NCI-H446 (cell line): Measurements from ENCODE around the gene PSMB11.
"Not testable (repeated sequence)": the region's sequence is repeated elsewhere in the genome, so short reads cannot be mapped to it uniquely, and the experiment has no call there.

ENCODE experiments used
- DNase-seq, 2 experiments: peaks; one replicate each; lab custom pipeline; 2025; lab: John Stamatoyannopoulos, UW

PSMB11 gene, protein sequence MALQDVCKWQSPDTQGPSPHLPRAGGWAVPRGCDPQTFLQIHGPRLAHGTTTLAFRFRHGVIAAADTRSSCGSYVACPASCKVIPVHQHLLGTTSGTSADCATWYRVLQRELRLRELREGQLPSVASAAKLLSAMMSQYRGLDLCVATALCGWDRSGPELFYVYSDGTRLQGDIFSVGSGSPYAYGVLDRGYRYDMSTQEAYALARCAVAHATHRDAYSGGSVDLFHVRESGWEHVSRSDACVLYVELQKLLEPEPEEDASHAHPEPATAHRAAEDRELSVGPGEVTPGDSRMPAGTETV

DNA sequence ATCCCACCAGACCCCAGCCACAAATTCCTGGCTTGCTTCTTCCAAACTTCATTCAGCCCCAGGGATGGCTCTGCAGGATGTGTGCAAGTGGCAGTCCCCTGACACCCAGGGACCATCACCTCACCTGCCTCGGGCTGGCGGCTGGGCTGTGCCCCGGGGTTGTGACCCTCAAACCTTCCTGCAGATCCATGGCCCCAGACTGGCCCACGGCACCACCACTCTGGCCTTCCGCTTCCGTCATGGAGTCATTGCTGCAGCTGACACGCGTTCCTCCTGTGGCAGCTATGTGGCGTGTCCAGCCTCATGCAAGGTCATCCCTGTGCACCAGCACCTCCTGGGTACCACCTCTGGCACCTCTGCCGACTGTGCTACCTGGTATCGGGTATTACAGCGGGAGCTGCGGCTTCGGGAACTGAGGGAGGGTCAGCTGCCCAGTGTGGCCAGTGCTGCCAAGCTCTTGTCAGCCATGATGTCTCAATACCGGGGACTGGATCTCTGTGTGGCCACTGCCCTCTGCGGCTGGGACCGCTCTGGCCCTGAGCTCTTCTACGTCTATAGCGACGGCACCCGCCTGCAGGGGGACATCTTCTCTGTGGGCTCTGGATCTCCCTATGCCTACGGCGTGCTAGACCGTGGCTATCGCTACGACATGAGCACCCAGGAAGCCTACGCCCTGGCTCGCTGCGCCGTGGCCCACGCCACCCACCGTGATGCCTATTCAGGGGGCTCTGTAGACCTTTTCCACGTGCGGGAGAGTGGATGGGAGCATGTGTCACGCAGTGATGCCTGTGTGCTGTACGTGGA is at the start of gene PSMB11:
Gene PSMB11 (plus strand): TSS at position 51 of the 804 bp plus-strand sequence. CDS start 14 bp downstream, at position 65.
- DNase-seq = no peak

DNA sequence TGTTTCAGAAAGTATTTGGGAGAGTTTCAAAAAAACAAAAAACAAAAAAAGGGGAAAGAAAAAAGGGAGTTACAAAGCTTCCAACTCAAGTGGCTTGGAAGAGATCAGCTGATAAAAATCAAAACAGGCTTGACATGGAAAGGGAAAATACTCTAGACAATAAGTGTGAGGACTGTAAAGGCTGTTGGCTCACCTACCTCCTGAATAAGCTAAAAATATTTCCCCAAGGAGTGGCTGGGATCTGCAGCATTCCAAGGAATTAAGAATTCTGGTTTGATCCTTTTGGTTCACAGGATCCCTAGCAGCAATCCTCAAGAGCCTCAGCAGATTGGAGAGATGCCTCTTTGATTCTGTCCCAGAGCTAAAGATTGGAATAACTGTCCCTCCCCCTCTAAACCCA is 48.5 kb upstream of the PSMB11 start:
- no peak for DNase-seq

DNA sequence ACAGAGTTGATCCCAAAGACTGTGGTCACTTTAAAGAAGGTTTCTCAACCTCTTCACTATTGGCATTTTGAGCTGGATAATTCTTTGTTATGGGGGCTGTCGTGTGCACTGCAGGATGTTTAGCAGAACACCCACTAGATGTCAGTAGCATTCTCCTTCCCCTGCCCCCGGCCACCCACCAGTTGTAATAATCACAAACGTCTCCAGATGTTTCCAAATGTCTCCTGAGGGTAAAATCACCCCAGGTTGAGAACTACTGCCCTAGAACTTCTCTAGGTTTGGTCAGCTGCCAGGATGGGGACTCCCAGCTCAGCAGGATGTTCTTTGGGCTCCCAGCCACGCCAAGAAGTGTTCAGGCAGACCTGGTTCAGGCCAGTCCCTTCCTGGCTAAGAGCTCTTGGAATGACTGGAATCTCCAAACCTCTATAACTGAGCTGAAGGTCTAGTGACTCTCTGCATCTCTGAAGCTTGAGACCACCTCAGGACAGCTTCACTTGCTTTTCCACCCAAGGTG is 47.2 kb upstream of the PSMB11 start:
- peak in 1 of 2 experiments; percentile 57 for DNase-seq

DNA sequence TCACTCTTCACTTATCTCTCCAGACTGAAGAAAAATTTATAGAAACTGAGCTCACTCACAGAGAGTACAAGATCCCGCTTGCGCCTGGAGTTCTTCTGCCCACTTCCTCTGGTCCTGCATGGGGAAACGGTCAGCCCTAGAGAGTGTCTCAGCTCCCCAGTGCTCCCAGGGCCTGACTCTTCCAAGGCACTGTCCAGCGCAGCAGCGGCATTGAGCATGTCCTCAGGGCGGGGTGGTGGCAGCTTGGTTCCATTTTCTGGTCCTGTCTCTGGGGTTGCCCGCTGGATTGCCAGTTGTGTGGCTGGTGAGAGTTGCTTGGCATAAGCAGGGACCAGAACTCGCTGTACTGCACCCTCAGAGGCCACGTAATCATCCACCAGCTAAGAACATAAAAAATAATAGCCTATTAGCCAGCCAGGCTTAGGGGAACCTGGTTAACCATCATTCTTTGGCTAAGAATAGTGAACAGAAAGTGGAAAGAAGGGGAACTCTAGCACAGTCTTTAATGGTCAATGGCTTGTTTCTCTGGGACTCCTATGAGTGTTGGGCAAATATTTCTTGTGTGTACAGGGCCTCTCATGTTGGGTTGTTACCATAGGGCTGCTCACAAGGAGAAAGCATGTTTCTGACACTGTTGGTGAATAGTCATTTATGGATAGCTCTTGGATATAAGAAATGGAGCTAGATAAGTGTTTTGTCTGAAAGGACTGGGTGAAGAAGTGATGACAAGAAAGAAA is 46.0 kb upstream of the PSMB11 start:
- no peak for DNase-seq

DNA sequence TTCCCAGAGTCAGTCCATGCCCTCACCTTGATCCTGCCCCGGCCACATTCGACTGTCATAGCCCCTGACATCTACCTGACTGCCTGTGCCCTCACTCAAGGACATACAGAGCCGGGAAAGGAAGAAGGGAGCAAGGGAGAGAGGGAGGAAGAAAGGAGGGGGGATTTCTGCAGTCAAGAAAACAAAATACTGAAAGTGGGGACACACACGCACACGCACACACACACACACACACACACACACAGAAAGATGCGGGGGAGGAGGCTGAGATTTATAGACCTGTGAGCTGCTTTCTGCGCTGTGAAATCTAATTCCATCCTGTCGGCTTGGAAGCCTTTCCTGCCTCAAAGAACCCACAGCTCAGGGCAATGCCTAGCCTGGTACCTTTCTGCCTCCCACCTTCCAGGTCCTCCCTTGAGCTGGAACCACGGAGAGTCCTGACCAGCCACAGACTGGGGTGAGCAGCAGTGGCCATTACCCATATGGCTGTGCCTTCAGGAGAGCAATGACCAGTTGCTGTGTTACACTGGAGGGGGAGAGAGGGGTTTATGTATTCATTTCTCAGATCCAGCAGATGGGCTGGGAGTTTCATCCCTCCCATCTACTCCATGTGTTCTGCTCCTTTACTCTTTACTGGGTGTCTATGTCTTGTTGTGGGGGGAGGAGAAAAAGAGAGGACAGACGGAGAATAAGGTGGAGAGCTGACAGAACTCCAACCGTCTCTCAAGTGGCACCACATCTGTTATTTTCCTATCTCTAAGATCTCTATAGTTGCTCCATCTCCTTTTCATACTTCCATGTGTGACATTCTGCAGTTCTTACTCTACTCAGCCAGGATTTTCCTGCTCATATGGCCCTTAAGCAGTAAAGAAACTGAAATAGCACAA is 45.0 kb upstream of the PSMB11 start:
- DNase-seq = peak in 1 of 2 experiments; percentile 42

DNA sequence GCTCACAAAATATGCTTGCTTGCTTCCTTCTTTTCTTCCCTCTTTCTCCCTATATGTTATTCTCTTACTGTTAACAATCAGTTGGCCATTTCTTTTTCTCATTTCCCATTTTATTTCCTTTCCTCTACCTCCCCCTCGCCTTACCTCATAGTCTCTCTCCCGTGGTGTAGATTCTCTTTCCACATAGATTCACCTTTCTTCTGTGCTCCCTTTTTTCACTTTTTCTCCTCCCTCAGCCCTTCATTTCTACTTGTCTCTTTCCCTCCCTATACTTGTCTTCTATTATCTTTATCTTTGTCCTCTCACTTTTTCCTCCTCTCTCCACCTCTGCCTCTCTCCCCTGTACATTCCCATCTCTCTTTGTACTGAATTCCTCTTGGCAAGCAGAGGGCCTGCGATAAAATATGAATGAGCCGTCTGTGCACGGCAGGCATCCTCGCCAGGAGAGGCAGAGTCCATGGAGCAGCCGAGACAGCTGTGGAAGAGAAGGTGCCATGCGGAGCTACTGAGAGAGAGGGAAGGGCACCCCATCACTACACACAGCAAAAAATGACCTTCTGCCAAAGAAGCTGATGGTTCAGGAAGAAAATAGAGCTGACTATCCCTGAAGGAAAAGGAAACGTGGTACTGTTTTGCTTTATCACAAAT is 44.2 kb upstream of the PSMB11 start:
- peak in 1 of 2 experiments; percentile 49 for DNase-seq

DNA sequence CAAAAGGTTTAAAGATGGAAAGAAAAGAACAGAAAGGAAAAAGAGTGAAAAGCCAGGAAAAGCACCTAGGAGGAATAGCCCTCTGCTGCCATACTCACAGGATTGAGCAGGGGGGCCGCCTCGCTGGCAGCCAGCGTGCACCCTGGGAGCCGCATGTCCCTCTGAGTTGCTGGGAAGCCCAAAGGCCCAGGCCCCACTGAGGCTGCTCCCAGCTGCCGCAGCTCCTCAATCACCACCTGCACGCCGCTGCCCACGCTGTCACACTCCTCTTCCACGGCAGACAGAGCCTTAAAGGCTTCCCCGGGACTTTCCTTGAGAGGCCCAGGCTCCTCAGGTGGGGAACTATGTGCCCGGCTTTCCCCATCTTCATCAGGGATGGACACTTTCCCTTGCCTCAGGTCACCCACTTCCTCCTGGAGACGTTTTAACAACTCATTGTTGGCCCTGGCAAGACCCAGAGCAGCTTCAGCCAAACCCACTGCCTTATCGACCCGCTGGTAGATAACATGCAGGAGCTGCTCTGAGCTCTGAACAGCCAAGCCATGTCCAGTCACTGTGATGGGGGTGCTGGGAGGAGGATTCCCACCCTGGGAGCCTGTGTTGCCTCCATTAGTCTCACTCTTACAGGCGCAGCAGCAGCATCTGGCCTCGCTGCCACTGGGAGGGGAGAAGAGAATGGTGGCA is 43.5 kb upstream of the PSMB11 start:
- DNase-seq = no peak

DNA sequence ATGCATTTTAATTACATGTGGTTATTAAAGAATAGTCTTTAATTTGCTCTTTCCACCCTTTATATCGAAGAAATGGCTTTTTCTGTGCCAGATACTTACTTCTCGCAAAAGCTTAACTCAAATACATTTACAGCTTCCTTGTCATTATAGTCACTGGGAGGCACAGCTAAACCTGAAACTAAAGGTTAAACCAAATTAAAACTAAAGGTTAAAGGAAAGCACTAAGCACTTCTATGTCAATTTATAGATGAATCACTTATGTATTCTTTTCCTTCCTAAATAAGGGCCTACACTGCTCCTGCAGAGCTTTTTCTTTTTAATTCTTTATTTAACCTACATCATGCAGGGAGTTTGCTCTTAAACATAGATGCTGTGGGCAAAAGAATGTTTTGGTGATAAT is 41.2 kb upstream of the PSMB11 start:
- DNase-seq = no peak

DNA sequence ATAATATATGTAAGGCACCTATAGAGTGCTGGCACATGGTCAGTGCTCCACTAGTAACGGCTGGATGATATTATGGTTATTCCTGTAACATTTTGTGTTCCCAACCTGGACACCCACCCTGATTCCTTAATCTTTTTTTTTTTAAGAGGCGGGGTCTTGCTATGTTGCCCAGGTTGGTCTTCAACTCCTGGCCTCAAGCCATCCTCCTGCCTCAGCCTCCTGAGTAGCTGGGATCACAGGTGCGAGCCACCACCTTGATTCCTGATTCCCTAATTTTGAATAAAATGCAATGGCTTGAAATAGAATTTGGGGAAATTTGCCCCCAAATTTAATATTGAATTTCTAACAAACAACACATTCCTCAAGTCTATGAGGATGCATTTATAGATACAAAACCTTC is 39.4 kb upstream of the PSMB11 start:
- no peak for DNase-seq

DNA sequence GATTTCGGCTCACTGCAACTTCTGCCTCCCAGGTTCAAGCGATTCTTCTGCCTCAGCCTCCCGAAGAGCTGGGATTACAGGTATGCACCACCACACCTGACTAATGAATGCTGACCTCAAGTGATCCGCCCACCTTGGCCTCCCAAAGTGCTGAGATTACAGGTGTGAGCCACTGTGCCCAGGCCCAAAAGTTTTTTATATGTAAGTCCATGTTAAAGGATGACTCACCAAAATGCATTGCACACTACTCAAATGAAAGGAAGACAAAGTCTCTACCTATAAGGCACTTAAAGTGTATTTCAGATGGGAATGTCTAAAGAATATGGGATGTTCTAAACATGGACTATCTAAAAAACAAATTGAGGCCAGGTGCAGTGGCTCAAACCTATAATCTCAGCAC is 37.7 kb upstream of the PSMB11 start:
- not testable (repeated sequence) for DNase-seq

DNA sequence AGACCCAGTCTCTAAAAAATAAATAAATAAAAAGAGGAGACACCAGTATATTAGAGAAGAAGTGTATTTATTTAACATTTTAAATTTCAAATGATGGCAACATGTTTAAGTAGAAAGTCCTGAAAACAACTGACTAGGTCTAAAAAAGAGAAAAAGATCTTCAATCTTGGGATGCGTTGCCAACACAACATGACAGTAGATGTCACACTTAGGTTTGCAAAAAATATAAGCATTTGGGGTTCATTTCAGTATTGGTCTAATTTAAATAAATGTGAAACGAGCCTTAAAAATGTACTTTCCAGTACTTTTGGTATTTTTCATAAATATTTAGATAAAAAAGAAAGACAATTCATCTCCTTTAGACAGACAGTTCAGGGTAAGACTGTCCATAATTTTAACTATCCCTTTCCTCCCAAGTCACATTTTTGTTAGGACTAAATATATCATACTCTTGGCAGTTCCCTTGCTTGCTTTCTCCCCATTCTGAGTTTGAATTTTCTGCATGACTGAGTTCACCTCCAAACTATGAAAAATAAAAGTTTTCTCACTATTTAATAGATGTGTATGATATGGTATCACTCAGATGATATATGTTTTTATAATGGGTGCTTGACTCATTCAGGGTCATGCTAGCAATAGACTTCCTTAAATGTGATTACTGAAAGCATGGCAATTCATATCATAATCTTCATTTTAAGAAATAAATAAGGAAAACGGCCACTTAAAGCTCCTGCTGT is 36.4 kb upstream of the PSMB11 start:
- DNase-seq = no peak

DNA sequence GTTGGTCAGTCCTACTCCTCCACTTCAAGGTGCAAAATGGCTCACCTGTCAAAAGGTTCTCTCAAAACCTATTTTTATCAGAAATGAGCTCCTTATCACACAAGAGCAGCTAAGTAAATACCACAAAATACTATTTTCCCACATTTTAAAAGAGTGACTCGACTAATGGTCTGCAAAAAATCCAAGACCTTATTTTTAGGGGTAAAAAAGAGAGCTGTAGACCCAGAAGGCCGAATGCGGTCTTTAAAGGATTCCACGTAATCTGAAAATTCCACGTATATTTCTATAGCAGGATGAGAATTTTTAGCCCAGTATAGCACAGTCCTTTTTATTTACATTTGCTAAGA is 35.9 kb upstream of the PSMB11 start:
- no peak for DNase-seq

DNA sequence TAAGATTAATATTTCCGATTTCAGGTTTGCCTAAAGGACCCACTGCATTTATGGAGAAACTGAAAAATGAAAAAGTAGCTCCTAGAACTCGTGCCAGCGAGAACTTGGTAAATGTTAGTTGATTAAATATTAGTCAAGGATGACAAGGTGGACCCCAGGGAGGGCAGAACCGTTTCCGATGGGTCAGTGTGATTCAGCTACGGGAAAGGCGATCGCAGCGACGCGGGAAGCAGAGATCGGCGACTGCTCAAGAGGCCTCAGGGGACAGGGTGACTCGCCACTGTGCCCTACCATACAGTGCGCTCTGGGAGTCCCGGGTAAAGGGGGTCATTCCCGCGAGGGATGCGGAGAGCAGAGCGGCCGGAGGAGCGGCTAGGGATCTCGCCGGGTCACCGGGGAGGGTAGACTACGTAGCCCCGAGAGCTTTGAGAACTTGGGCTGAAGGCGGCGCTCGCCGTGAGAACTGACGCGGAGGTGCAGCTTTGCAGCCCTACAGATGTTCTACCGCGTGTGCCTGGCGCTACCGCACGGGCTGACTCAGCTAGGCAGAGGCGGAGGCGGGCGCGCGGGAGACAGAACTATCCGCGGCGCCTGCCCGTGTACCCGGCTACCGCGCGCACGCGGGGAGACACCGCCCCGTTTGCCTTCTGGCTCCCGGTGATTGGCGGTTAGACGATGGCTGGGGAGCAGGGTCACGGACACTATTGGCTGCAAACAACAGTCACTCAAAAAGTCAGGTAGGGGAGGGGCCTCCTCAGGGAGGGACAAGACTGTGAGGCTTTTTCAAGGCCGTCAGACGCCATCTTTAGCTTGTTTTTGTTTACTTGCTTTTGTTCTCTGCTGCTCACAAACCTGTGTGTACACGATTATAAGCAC is 35.2 kb upstream of the PSMB11 start:
- DNase-seq = peak; percentile 98 to 99

DNA sequence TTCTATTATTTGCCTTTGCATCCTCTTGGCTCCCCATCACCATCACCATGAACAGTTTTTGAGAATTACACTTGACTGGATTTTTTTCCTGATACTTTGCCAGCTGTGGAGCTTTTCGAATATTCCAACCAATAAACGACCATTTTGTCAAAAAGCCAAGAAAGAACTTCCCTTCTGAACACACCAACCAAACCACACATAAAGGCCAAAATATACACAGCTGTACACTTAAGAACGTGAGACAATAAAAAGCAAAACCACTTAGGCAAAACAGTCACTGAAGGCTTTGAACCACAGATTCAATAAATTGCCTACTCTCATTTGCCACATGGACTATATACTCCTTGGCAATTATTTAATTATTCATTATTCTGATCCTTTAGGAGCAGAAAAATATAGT is 33.2 kb upstream of the PSMB11 start:
- DNase-seq = peak; percentile 21 to 71

DNA sequence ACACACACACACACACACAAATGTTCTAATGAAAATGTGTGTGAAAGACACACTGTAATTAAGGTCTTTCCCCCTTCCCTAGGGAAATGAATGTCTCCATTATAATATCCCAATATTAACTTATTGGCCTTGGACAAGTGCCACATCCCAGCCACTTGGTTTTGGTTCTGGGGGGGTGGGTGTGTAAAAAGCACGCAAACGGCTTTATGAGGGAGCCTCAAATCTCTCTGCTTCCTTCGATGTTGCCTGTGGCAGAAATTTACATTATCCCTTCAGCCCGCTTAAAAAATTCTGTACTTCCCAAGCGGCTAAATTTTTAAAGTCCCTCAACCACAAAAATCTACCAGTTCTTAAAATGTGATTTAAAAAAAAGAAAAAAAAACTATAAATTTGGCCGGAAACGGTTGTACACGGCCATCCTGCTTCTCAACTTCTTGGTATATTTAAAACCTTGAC is 32.5 kb upstream of the PSMB11 start:
- DNase-seq = no peak

DNA sequence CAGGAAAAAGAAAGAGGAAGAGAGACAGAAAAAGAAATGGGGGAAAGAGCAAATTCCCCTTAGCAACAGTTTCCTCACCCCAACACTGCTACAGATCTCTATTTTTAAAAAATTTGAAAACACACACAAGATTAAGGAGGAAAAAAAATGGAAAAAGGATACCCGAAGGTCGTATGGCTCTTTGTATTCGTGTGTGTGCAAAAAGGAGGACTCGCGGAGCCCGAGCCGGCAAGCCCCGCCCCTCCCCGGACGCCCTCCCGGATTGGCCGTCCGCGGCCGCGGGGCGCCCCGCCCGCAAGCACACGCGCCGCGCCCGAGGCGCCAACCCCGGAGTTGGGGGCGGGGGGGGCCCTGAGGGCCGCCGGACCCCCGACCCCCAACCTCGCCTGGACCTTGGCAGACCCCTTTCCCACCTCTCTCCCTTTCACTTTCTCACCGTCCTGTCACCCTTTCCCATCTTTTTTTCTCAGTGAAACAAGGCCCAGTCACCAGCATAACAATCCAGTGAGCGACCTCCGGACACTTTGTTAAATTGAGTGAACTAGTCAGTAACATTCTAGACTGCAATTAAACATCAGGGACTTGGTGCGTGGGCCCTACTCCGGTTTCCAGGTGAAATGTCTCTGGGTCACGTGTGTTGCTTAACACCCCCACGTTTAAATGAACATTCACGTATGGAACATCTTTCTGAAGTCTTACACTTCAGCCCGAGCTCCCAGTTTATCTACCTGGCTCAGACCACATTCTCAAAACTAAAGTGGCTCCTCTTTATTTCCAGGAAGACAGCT is 31.9 kb upstream of the PSMB11 start, which contains the start of gene C14orf93:
Gene C14orf93 (minus strand): TSS at position 205 of the 788 bp plus-strand sequence. CDS start 11,120 bp downstream, outside the sequence.
- DNase-seq = peak; percentile 43 to 79

DNA sequence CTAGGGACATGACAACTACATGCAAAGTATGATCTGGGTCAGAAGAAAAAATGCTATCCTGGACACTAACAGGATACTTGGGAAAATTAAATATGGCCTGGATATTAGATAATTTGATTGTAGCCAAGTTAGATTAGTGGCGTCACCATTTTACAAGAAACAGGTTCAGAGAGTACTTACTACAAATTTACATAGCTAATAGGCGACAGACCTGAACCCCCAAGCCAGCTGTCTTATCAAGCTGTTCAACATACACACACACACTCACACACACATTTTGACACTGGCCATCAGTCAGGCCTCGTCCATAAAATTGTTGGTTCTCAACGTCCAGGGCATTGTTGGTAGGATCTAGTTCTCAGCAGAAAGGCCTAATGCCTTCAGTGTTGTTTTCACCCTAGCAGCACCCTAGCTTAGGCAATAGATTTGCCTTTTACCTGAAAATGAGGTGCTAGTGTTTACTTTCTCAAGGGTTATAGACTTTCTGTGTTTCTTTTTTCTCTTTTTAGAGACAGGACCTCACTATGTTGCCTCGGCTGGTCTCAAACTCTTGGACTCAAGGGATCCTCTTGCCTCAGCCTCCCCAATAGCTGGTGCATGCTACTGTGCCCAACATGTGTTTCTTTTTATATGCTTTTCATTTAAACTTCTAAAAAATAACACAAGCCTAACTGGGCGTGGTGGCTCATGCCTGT is 28.8 kb upstream of the PSMB11 start:
- DNase-seq = no peak
